NCI-H69 (cell line): ENCODE measurements around the gene ZNF184.
"Not testable (repeated sequence)": the region's sequence is repeated elsewhere in the genome, so short reads cannot be mapped to it uniquely, and the experiment has no call there.

Experiments
- DNase-seq: peaks from one replicate; lab custom pipeline; 2025; lab: John Stamatoyannopoulos, UW

The ZNF184 gene

GRCh38 chr6:27424851-27425250, 48.1 kb downstream of the ZNF184 start:
- DNase-seq = not testable (repeated sequence)

GRCh38 chr6:27422651-27423332, 50.1 kb downstream of the ZNF184 start:
- DNase-seq = no peak

- no peak for DNase-seq
Measured at GRCh38 chr6:27419363-27419762, 53.5 kb downstream of the ZNF184 start.

GRCh38 chr6:27415898-27416297, 57.0 kb downstream of the ZNF184 start:
- DNase-seq = no peak

- no peak for DNase-seq
Measured at GRCh38 chr6:27414996-27415395, 57.9 kb downstream of the ZNF184 start.

- DNase-seq = no peak
Measured at GRCh38 chr6:27414300-27414699, 58.6 kb downstream of the ZNF184 start.

- DNase-seq = no peak
Measured at GRCh38 chr6:27407153-27407814, 65.6 kb downstream of the ZNF184 start.

- DNase-seq = no peak
Measured at GRCh38 chr6:27406085-27406484, 66.8 kb downstream of the ZNF184 start.

GRCh38 chr6:27400877-27401642, 71.8 kb downstream of the ZNF184 start:
- DNase-seq = no peak
